Activated naive CD4-positive, alpha-beta T cell treated with anti-CD3 and anti-CD28 coated beads, Interleukin-2, amount 50 U/mL, for 16 hours (primary cell): Measurements from ENCODE around the gene PPP1R36.

Experiments
- DNase-seq: peaks from one replicate; pipeline ENCODE4 v3.0.0-alpha.2; 2020

Gene PPP1R36

GRCh38 chr14:64572386-64573104 lies 22.8 kb downstream of the PPP1R36 start:
- DNase-seq, result no peak

DNA sequence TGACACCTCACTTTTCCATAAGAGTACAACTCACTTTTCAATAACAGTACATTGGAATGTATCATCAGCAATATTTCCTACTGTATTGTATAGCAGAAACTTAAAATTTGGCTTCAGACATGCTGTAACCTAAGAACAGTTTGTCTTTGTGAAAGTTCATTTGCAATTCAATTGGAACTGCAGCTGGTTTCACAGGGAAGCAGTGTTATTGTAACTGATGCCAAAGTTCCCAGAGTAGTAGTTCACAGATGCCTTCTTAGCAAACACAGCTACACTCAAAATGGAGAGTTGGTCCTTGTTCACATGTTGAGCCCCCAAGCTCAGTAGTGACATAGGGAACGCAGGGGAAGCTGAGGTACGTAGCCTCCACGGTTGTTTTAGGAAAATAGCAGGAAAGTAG lies 23.3 kb downstream of the PPP1R36 start:
- no peak for DNase-seq

DNA sequence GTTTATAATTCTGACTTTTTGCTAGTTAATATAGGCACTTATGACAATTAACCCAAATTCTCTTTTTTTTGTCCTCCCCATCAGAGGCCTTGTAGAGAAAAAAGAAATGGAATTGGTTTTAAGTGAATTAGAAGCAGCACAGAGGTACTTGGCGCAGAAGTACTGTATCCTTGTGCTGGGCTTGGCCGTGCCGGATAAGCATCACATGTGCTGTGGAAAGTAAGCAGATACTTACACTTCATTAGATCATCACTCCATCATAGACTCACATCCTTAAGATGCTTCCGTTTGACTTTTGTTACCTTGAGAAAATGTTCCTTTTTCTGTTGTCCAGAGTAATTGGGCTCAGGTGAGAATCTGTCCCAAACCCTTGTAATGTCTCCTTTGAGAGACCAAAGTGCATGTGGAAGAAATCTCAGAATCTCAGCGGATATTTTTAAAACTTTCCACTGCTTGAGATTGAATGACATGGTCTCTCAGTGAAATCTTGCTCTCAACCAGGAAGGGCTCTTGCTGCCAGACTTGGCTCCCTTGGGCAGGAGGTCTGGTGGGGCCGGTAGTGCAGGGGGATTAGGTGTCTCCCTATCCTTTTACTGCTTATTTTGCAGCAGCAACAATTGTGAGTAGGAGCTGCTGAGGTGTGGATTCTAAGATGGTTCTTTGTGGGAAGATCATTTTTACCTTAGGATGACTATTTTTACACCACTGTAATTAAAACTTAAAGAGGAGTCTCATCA lies 24.8 kb downstream of the PPP1R36 start:
- DNase-seq, result no peak

- DNase-seq, result no peak
Observed at GRCh38 chr14:64577211-64577610, 27.4 kb downstream of the PPP1R36 start.

- DNase-seq, result no peak
Observed at GRCh38 chr14:64580467-64580866, 30.7 kb downstream of the PPP1R36 start.

DNA sequence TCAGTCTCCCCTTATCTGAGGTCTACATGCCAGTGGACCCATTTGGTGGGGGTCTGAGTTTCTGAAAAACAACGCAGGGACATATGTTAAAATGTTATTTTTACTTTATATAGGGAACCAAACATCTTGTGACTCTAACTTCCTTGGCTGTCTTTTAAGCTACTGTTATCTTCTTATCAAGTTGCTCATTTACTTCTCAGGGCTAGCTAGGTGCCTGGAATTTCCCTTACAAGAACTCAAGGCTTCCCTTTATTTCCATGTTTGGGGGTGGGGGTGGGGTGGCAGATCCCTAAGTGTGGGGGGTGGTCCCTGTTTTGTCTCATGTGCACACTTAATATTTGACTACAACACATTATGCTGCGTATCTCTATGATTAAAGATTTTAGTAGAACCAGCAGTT lies 31.6 kb downstream of the PPP1R36 start:
- no peak for DNase-seq

GRCh38 chr14:64581817-64582216 lies 32.1 kb downstream of the PPP1R36 start:
- DNase-seq, result no peak

GRCh38 chr14:64584190-64584589 lies 34.4 kb downstream of the PPP1R36 start:
- DNase-seq, result no peak

- no peak for DNase-seq
Observed at GRCh38 chr14:64591809-64592208, 42.0 kb downstream of the PPP1R36 start.

DNA sequence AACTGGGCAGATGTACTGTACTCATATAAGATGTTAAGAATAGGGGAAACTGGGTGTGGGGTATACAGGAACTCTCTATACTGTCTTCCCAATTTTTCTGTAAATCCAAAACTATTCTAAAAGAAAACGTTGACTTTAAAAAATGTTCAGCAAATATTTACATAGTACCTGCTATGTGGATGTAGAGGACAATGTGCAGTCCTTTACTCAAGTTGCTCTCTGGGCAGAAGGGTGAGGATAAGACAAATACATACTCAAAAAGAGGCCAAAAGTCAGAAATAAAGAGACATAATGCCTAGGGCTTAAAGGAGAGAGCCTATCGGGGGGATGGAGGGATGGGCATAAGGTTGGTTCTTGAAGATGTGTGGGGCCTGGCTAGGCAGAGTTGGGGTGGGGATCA lies 44.7 kb downstream of the PPP1R36 start:
- no peak for DNase-seq

- no peak for DNase-seq
Observed at GRCh38 chr14:64598404-64598803, 48.6 kb downstream of the PPP1R36 start.

GRCh38 chr14:64601571-64601970 lies 51.8 kb downstream of the PPP1R36 start:
- no peak for DNase-seq

GRCh38 chr14:64602826-64603225 lies 53.1 kb downstream of the PPP1R36 start:
- DNase-seq, result no peak

GRCh38 chr14:64604001-64604400 lies 54.2 kb downstream of the PPP1R36 start:
- no peak for DNase-seq

DNA sequence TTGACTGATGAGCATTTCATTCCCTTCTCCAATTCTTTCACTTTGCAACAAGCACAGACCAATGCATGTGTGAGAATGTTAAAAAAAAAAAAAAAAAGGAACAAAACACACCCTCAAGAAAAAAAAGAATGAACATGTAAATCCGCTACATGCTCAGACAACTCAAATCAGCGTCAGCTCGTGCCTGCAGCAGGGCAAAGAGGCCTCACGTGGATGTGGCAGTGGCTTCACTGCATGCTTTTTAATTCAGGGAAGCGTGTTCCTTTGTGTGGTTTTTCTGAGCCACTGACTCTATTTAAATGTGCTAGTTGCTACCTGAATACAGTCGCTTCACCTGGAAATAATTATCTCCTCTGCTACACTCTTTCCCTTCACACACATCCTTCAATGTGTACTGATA lies 55.1 kb downstream of the PPP1R36 start:
- DNase-seq, result no peak

DNA sequence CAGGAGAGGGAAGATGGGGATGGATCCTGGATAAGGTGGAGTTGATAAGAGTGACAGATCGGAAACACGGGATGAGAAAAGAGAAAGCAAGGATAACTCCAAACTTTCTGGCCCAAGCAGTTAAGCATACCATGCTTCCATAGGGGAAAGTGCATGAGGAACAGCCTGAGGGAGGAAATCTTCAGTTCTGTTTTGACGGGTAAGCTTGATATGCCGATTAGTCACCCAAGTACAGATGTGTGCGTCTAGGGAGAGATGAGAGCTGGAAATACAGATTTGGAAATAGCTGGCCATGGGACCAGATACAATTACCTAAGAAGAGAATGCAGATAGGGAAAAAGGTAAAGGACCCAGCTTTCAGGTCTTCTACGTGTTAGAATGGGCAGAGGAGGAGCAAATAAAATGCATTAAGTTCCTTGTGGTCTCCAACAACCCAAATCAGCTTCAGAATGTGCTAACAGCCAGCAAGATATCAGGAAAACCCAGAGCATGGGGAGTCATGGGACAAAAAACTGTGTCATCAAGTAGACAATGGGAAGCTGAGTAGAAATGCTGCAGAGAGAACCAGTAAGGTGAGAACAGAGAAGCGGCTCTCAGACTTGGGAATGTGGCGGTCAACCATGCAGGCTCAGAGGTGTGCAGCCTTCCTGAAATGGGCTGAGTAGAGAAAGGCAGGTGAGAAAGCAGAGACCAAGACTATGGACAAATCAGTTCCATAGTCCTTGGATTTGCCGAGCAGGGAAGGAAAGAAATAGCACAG lies 56.3 kb downstream of the PPP1R36 start:
- no peak for DNase-seq

GRCh38 chr14:64610049-64610746 lies 60.4 kb downstream of the PPP1R36 start:
- no peak for DNase-seq

GRCh38 chr14:64611358-64612020 lies 61.7 kb downstream of the PPP1R36 start:
- DNase-seq, result no peak

GRCh38 chr14:64612021-64612380 lies 62.2 kb downstream of the PPP1R36 start:
- DNase-seq, result no peak

DNA sequence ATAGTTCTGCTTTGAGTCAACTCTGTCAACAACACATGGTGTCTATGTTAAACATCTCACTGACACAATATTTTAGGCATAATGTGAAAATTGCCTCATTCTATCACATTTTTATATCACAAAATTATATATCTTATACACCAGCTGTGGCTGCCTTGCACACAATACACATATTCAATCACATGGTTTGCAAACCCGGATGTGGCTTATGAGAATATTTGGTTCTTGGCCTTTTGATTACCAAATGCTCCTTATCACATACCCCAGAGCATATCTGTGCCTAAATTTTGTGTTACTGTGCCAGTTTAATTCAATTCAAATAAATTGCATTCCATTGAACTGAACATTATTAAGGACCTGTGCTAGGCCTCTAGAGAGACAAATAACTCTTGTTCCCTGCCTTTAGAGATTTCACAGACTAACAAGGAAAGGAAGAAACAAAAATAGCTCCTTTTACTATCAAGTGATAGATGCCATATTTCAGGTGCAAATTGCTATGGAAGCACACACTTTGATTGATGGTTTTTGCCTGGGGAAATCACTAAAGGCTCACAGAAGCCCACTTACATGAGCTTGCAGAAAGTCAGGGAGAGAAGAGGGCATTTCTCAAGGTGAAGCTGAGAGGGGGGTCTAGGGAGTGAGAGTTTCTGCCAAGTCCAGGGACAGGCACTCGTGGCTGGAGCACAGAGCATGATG lies 63.4 kb downstream of the PPP1R36 start:
- DNase-seq, result no peak

DNA sequence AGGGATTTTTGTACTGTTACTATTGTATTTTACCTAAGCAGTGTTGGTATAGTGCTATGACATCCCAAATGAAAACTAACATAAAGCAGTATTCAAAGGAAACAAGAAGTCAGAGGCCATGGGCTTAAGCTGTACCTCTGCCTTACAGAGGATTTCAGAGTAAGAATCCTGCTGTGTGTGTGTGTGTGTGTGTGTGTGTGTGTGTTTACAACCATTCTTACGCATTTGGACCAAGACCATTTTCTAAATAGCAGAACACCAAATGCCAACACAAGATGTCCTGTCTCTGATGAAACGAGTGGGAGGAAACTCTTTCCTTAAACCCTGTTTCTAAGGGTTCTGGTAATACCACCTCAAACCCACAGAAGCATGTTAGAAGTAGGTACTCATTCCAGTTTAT lies 64.4 kb downstream of the PPP1R36 start:
- no peak for DNase-seq

DNA sequence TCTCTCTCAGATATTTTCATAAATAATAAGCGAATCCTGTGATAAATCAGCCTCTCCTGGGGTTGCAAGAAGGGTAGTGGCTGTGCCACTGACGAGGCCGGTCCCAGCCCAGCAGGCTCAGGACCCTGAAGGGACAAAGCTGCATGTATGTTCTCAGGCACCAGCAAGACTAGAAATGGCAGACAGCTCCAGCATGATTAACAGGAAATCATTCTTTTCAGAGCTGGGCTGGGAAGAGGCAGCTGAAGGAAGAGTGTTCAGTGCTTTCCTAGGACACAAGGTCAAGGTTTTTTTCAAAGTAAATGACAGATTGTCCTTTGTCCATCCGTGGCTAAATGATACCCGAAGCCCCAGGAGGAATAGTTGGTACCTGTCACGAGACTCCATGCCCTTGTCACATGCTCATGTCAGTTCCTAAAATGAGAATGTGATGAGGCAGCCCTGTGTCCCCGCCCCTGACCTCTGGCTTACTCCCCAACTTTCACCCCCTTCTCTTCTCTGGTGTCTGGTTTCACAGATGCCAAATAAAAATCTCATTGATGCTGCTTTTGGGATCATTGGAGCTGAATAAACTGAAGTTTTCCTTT lies 65.1 kb downstream of the PPP1R36 start:
- DNase-seq, result no peak
